ENCODE results near the gene TTC22.

TTC22 gene

DNA sequence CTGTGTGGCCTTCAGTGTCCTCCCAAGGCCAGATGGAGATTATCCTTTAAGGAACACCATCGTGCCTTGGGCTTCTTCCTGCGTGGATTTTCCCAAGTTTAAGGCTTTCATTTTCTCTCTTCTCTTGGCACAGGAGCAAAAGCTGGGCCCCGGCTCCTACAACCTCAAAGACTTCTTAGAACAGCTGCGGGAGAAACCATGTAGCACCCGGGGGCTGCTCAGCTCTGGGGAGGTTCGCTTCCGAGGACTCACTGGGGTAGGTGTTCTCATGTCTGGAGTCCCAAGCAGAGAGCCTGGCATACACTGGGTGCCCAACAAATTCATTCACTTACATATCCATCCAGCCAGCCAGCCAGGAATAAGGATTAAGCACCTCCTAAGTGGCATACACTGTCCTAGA lies 6.6 kb upstream of the TTC22 start:
- no peak for DNase-seq (ENCODE audit: low read depth)
- H3K4me3 ChIP-seq (ENCODE audit: low read length) = no peak overlapping the region
- TF ChIP-seq, protein P1, sequence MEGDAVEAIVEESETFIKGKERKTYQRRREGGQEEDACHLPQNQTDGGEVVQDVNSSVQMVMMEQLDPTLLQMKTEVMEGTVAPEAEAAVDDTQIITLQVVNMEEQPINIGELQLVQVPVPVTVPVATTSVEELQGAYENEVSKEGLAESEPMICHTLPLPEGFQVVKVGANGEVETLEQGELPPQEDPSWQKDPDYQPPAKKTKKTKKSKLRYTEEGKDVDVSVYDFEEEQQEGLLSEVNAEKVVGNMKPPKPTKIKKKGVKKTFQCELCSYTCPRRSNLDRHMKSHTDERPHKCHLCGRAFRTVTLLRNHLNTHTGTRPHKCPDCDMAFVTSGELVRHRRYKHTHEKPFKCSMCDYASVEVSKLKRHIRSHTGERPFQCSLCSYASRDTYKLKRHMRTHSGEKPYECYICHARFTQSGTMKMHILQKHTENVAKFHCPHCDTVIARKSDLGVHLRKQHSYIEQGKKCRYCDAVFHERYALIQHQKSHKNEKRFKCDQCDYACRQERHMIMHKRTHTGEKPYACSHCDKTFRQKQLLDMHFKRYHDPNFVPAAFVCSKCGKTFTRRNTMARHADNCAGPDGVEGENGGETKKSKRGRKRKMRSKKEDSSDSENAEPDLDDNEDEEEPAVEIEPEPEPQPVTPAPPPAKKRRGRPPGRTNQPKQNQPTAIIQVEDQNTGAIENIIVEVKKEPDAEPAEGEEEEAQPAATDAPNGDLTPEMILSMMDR (conservative IDR thresholded peaks at IDR 0.05; ENCODE audit: low read length) = no peak

DNA sequence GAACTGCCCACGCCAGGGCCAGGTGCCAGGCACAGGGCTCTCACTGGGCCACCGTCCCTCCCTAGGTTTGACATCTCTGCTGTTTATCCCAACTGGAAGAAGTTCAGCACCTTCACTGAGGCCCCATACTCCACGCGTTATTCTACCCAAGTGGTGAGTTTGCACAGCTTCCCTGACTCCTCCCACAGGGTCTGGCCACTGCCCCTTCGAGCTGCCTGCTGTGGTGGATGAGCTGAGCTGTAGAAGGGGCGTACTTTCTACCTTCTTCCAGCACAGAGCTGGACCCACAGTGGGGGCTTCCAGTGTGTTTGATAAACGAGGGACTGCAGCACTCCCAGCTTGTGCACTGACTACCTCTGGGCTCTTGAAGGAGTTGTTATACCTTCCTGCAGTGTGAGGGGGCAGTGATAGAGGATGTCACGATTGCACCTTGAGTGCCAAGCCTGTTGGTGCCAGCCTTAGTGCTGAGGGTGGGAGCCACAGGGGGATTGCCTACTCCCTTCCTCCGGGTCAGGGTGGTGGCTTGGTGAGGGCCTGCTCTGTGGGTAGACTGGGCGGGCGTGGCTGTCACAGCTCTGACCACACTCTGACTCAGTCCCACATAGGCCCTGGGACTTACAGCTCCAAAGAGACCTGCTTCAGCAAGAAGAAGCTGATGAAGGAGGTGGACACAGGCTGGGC lies 5.9 kb upstream of the TTC22 start:
- H3K4me3 ChIP-seq (ENCODE audit: low read length) = no peak overlapping the region
- DNase-seq (ENCODE audit: low read depth) = peak; percentile 27
- TF ChIP-seq, protein P1 (conservative IDR thresholded peaks at IDR 0.05; ENCODE audit: low read length) = no peak

DNA sequence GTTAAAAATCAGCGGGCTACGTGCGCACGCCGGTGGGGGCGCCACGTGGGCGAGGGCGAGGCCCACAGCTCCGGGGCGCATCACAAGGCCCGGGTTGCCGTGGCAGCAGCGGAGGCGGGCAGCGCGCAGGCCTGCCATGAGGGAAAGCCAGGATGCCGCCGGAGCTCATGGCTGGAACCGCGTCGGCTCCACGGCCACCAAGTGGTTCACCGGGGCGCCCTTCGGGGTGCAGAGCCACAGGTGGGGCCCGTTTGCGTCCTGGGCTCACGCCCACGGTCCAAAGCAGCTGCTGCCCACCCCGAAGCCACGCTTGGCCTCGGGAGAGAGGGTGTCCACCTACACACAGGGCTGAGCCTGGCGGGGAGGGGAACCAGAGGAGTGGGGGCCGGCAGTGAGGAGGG lies 4.9 kb upstream of the TTC22 start:
- DNase-seq (ENCODE audit: low read depth) = no peak

DNA sequence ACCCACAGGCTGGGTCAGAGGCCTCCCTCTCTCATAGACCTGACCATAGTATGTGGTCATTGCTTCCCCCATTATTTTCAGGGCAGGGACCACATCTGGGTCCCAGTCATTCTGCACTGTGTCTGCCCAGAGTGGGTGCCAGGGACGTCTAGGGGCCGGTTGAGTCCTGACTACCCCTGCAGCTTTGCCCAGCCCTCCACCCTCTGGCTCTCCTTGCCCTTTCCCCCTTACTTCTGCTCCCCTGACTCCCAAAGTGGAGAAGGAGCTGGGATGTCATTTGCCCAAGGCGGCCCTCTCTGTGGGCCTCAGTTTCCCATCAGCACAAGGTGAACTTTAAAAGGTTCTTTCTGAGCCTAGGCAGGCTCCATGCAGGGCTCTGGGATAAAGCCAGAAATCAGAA lies 4.3 kb upstream of the TTC22 start:
- TF ChIP-seq, protein P1 (conservative IDR thresholded peaks at IDR 0.05; ENCODE audit: low read length) = no peak
- DNase-seq (ENCODE audit: low read depth) = no peak
- H3K4me3 ChIP-seq (ENCODE audit: low read length) = no peak overlapping the region

More for the DNA sequence above, 4.9 kb upstream of the TTC22 start:
- TF ChIP-seq, protein P1 (conservative IDR thresholded peaks at IDR 0.05; ENCODE audit: low read length) = no peak
- H3K4me3 ChIP-seq (ENCODE audit: low read length) = no peak overlapping the region

DNA sequence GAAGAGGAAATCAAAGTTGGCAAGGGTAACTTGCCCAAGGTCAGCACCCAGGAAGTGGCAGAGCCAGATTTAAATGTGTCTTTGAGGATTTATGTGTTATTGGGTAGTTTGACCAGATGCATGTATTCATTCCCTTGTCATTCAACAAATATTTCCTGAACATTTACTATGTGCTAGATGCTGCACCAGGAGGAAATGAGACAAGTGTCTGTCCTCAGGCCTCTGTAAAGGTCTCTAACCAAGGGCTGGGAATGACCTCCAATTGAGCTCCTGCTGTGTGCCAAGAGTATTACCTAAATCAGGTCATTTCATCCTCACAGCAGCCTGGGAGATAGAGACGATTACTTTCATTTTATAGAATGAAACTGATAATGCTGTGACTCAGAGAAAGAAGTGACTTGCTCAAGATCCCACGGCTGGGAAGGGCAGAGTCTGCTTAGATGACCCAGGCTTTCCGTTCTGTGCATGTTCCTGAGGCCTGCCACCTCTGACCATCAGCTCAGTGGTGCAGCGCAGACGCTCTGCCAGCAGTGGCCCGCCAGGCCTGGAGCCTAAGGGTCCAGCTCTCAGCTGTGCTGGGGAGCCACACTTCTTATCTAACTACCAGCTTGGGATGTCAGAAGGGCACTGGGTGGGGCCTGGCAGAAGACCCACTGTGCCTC lies 3.5 kb upstream of the TTC22 start:
- no peak overlapping the region for H3K4me3 ChIP-seq (ENCODE audit: low read length)
- TF ChIP-seq, protein P1 (conservative IDR thresholded peaks at IDR 0.05; ENCODE audit: low read length) = no peak
- DNase-seq (ENCODE audit: low read depth) = no peak

DNA sequence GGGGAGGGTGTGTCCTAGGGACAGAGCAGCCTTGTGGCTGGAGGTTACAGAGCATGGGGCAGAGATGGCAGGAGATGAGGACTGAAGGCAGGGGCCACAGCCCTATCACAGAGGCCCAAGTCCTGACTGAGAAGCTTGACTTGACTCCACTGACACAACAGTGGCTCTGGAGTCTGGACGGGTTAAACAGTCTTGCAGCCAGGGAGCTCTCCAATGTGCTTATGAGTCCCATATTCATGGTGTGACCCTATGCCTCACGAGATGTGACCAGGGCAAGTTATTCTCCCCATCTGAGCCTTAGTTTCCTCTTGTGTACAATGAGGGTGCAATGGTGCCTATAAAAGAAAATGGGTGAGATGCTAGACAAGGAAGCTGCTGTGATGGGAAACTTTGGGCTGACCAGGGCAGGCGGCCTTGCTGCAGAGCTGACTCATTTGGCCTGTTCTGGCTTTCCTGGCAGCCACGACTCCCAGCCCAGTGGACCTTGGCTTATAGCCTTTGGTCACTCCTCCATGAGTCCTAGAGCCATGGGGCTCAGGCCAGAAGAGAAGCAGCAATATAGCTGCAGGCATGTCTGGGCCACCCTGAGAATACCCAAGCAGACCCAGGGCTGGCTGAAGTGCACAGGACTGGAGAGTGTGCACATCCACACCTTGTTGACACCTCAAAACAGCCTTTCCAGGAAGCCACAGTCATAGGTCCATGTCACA lies 2.8 kb upstream of the TTC22 start:
- DNase-seq (ENCODE audit: low read depth) = no peak
- H3K4me3 ChIP-seq (ENCODE audit: low read length) = no peak overlapping the region
- TF ChIP-seq, protein P1 (conservative IDR thresholded peaks at IDR 0.05; ENCODE audit: low read length) = no peak
